Small intestine (tissue), 7 donors: ENCODE measurements around the gene OGN. TPM values are rescaled to one million over a fixed set of nuclear protein-coding genes. Genes with fewer than 3 reads are reported as not detected.

ENCODE experiments used
- DNase-seq, 2 donors: peaks; one replicate each; pipeline versions ENCODE4 v3.0.0 to v3.0.0-alpha.2; 2013
- FAIRE-seq: peaks from 2 replicates; lab custom pipeline; 2012; peaks lifted over from hg19 to GRCh38; lab: Jason Lieb, UNC
- H3K27ac ChIP-seq, 3 donors: one replicate each; pipeline ENCODE4 v1.5.1; 2013; ENCODE audit warnings: low read length in 2 of 3, mild to moderate bottlenecking in 2 of 3, control low read depth in 1 of 3, inconsistent platforms in 1 of 3, low read depth in 1 of 3, moderate library complexity in 1 of 3
- H3K27me3 ChIP-seq, 3 donors: one replicate each; pipeline ENCODE4 v1.6.1; 2013; ENCODE audit warnings: low read length in 3 of 3, inconsistent platforms in 1 of 3; ENCODE audit not compliant: control insufficient read depth in 3 of 3, insufficient read depth in 3 of 3
- H3K36me3 ChIP-seq, 3 donors: one replicate each; pipeline ENCODE4 v1.6.1; 2013; ENCODE audit warnings: low read length in 3 of 3, inconsistent platforms in 1 of 3, low read depth in 1 of 3, mild to moderate bottlenecking in 1 of 3, moderate library complexity in 1 of 3; ENCODE audit not compliant: control insufficient read depth in 3 of 3, insufficient read depth in 2 of 3
- H3K4me1 ChIP-seq, 3 donors: one replicate each; pipeline ENCODE4 v1.6.1; 2013; ENCODE audit warnings: low read length in 2 of 3, inconsistent platforms in 1 of 3, low read depth in 1 of 3, mild to moderate bottlenecking in 1 of 3, moderate library complexity in 1 of 3; ENCODE audit not compliant: control insufficient read depth in 3 of 3, insufficient read depth in 2 of 3
- H3K4me3 ChIP-seq, 3 donors: one replicate each; pipeline ENCODE4 v1.5.1; 2013; ENCODE audit warnings: low read length in 3 of 3, control low read depth in 1 of 3, inconsistent platforms in 1 of 3, low read depth in 1 of 3, mild to moderate bottlenecking in 1 of 3, moderate library complexity in 1 of 3
- H3K9me3 ChIP-seq, 2 donors: one replicate each; pipeline ENCODE4 v1.6.1; 2013; ENCODE audit warnings: low read depth in 1 of 2, low read length in 1 of 2; ENCODE audit not compliant: control insufficient read depth in 2 of 2, insufficient read depth in 1 of 2
- WGBS, 3 donors: extraction: QIAGEN DNeasy Blood & Tissue Kit; methylation state at CpG; one replicate each; pipeline ENCODE4 v1.1.7; 2013; 5-methylcytosine and 5-hydroxymethylcytosine counted together
- polyA plus RNA-seq, 4 donors: library from polyadenylated mRNA; stranded (reverse) in 3 of 4; unstranded in 1 of 4; fragments of 200-250 nt in 3 of 4; fragments of 120-200 nt in 1 of 4; gene quantifications; one replicate each; pipeline versions ENCODE4 v1.2.1 to v1.2.3, GENCODE V29; 2013
- donor health status: healthy with polysubstance abuse.
- donor health status: control.
- donor health status: control.
- donor health status: Bipolar disorder and iron deficiency.
- donor health status: healthy.

The OGN gene
- polyA plus RNA-seq, 4 donors = 1.1 to 59.2 (median 6.7) TPM; not detected in 1

GRCh38 chr9:92350740-92351133 lies 53.6 kb downstream of the OGN start:
- peak overlapping the region in 1 of 3 donors; percentile 75 for H3K27ac ChIP-seq
- no peak overlapping the region for H3K4me3 ChIP-seq
- H3K27me3 ChIP-seq = no peaks in the 10 kb centered on the region
- DNase-seq = no peak
- no peaks in the 10 kb centered on the region for H3K36me3 ChIP-seq
- peaks cover 0 to 6% (median 0%) of the 10 kb centered on the region in 3 donors for H3K4me1 ChIP-seq
- peaks cover 0 to 20% of the 10 kb centered on the region in 2 donors for H3K9me3 ChIP-seq
- FAIRE-seq = no peak

- H3K4me1 ChIP-seq = peaks cover 0 to 6% (median 0%) of the 10 kb centered on the region in 3 donors
- peaks cover 0 to 16% of the 10 kb centered on the region in 2 donors for H3K9me3 ChIP-seq
- no peak for FAIRE-seq
- no peak overlapping the region for H3K4me3 ChIP-seq
- no peaks in the 10 kb centered on the region for H3K27me3 ChIP-seq
- H3K36me3 ChIP-seq = no peaks in the 10 kb centered on the region
- WGBS, 3 donors = 60 to 69% (median 66%) methylated on average over 7 of the region's 7 CpGs
- peak; percentile 13 to 23 for DNase-seq
- peak overlapping the region in 1 of 3 donors; percentile 75 for H3K27ac ChIP-seq
Observed at GRCh38 chr9:92349771-92350739, 54.3 kb downstream of the OGN start.

- peaks cover 0 to 3% (median 0%) of the 10 kb centered on the region in 3 donors for H3K4me1 ChIP-seq
- H3K27me3 ChIP-seq = no peaks in the 10 kb centered on the region
- peaks cover 0 to 5% of the 10 kb centered on the region in 2 donors for H3K9me3 ChIP-seq
- DNase-seq (no peak), FAIRE-seq (no peak)
- no peak overlapping the region for H3K4me3 ChIP-seq
- H3K36me3 ChIP-seq = no peaks in the 10 kb centered on the region
- no peak overlapping the region for H3K27ac ChIP-seq
Observed at GRCh38 chr9:92345582-92345981, 58.8 kb downstream of the OGN start.

- FAIRE-seq (peak; percentile 79), DNase-seq (no peak)
- Histone ChIP-seq H3K36me3 (peaks cover 0 to 5% (median 3%) of the 10 kb centered on the region in 3 donors), H3K4me1 (no peaks in the 10 kb centered on the region), H3K27me3 (no peaks in the 10 kb centered on the region), H3K4me3 (no peak overlapping the region), H3K27ac (no peak overlapping the region), H3K9me3 (peaks cover 0 to 5% of the 10 kb centered on the region in 2 donors)
- WGBS, 3 donors = 74 to 84% (median 79%) methylated on average over 1 of the region's 1 CpG
Observed at GRCh38 chr9:92342825-92343488, 61.4 kb downstream of the OGN start.

GRCh38 chr9:92341578-92341977 lies 62.8 kb downstream of the OGN start:
- H3K36me3 ChIP-seq = peaks cover 2 to 5% (median 3%) of the 10 kb centered on the region in 3 donors
- FAIRE-seq (no peak), DNase-seq (no peak)
- H3K27me3 ChIP-seq = no peaks in the 10 kb centered on the region
- H3K4me1 ChIP-seq = no peaks in the 10 kb centered on the region
- H3K9me3 ChIP-seq = peaks cover 0 to 5% of the 10 kb centered on the region in 2 donors
- WGBS, 3 donors = 98 to 100% (median 100%) methylated on average over 1 of the region's 1 CpG
- no peak overlapping the region for H3K27ac ChIP-seq
- no peak overlapping the region for H3K4me3 ChIP-seq

- H3K27me3 ChIP-seq = no peaks in the 10 kb centered on the region
- peaks cover 2 to 3% (median 2%) of the 10 kb centered on the region in 3 donors for H3K36me3 ChIP-seq
- H3K4me1 ChIP-seq = no peaks in the 10 kb centered on the region
- DNase-seq (no peak), FAIRE-seq (no peak)
- H3K27ac ChIP-seq = no peak overlapping the region
- H3K4me3 ChIP-seq = no peak overlapping the region
- 90 to 98% (median 95%) methylated on average over 2 of the region's 2 CpGs for WGBS, 3 donors
- H3K9me3 ChIP-seq = no peaks in the 10 kb centered on the region
Observed at GRCh38 chr9:92333282-92333634, 71.1 kb downstream of the OGN start.

Other genes with a start within 250 kb of the OGN start
- gene IARS1, start 110.9 kb downstream of the OGN start, polyA plus RNA-seq = 10 to 100 TPM in 2 of 4 donors, 1 to 10 TPM in 2; 5.1 to 54.4 (median 28.4) TPM
- 10 to 100 TPM; 11.3 to 39.9 (median 13.1) TPM for gene NOL8, start 79.2 kb downstream of the OGN start, polyA plus RNA-seq
- 1 to 10 TPM in 2 of 4 donors, under 1 TPM in 2; 0.22 to 3.5 (median 2.0) TPM for gene CENPP, start 78.6 kb downstream of the OGN start, polyA plus RNA-seq
- 1 to 10 TPM in 1 of 4 donors, under 1 TPM in 2, not detected in 1; 0.10 to 3.6 (median 0.27) TPM for gene OMD, start 19.9 kb upstream of the OGN start, polyA plus RNA-seq
- 1 to 10 TPM in 3 of 4 donors, under 1 TPM in 1; 0.22 to 8.9 (median 2.2) TPM for gene ASPN, start 77.9 kb upstream of the OGN start, polyA plus RNA-seq
- gene ECM2, start 131.4 kb upstream of the OGN start, polyA plus RNA-seq = 1 to 10 TPM; 1.9 to 6.0 (median 2.6) TPM